Thoracic aorta (tissue), 2 donors: ENCODE data around the gene SMIM44. TPM values are rescaled to one million over a fixed set of nuclear protein-coding genes. Genes with fewer than 3 reads are reported as not detected.

ENCODE experiments used
- ATAC-seq: fragments of 150-250 bp; one replicate; pipeline ENCODE4 v1.8.0; 2017; ENCODE audit warnings: low read depth; ENCODE audit not compliant: insufficient number of reproducible peaks, low FRiP score
- DNase-seq: peaks from one replicate; pipeline ENCODE4 v3.0.0-alpha.2; 2020; ENCODE audit warnings: low spot score
- H3K27ac ChIP-seq, 2 donors: fragments of 200-600 bp; sonication (generic); 1 replicate in 1 of 2; 2 replicates in 1 of 2; pipeline ENCODE4 v1.5.1; 2016; ENCODE audit warnings: mild to moderate bottlenecking in 2 of 2, moderate library complexity in 2 of 2
- H3K27me3 ChIP-seq: fragments of 200-600 bp; sonication (generic); replicated peaks from 2 replicates; pipeline ENCODE4 v1.6.0; 2016; ENCODE audit warnings: mild to moderate bottlenecking; ENCODE audit not compliant: insufficient read depth
- H3K36me3 ChIP-seq: fragments of 200-600 bp; sonication (generic); one replicate; pipeline ENCODE4 v1.5.1; 2016
- H3K4me1 ChIP-seq, 2 donors: fragments of 200-600 bp; sonication (generic); 1 replicate in 1 of 2; 2 replicates in 1 of 2; pipeline versions ENCODE4 v1.5.1 to v1.6.0; 2016; ENCODE audit warnings: low read depth in 2 of 2, mild to moderate bottlenecking in 1 of 2; ENCODE audit not compliant: control insufficient read depth in 1 of 2
- H3K4me3 ChIP-seq: fragments of 200-600 bp; sonication (generic); 2 replicates; pipeline ENCODE4 v1.5.1; 2016; ENCODE audit warnings: mild to moderate bottlenecking
- H3K9me3 ChIP-seq: fragments of 200-600 bp; sonication (generic); 2 replicates; pipeline ENCODE4 v1.5.1; 2016
- CTCF ChIP-seq: fragments of 200-600 bp; sonication (generic); IDR thresholded peaks from one replicate; pipeline ENCODE4 v1.5.1; 2019; ENCODE audit warnings: antibody characterized with exemption
- total RNA-seq, 2 donors: library from RNA; depleted of rRNA; stranded (reverse); fragments of >200 nt; gene quantifications; one replicate each; pipeline versions ENCODE4 v1.1.0 to v1.2.3, GENCODE V29; 2016

SMIM44 gene
- total RNA-seq, 2 donors from 2014 or later: not detected

- DNase-seq: no peak
- H3K27ac ChIP-seq: no peak overlapping the region
- H3K27me3 ChIP-seq: no peaks in the 10 kb centered on the region
- H3K36me3 ChIP-seq: peaks cover 23% of the 10 kb centered on the region
- no peak for ATAC-seq
- H3K4me3 ChIP-seq: no peak overlapping the region
- no peak for TF ChIP-seq CTCF
- H3K9me3 ChIP-seq: no peaks in the 10 kb centered on the region
- H3K4me1 ChIP-seq: no peaks in the 10 kb centered on the region
Observed at GRCh38 chr19:3492919-3493318, 9.7 kb upstream of the SMIM44 start.

DNA sequence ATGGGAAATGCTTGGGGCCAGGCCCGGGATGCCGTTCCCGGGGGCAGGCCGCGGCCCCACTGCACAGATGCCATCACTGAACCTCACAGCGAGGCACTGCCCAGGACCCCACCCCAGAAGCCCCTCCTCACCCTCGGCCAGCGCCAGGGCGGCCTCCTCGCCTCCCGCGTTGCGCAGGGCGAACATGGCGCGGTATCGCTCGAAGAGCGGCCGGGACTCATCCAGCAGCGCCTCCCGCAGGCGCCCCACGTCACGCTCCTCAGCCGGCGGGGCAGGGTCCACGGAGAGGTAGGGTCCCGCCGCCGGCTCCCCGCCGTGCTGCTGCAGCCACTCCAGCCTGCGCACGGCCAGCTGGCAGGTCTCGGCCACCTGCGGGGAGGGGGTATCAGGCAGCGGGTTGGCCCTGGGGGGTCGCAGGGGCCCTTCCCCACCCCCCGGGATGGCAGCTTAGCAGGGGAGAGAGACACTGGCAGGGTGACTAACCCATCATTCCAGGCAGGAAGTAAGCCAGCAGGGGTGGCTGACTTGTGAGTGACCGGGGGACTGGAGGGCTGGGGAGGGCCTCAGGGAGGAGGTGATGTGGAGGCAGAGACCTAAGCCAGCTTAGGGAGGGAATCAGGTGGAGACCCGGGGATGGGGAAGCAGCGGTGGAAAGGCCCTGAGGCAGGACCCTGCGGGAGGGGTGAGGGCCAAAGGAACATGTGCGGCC, 9.0 kb upstream of the SMIM44 start:
- no peaks in the 10 kb centered on the region for H3K9me3 ChIP-seq
- no peak for TF ChIP-seq CTCF
- no peaks in the 10 kb centered on the region for H3K4me1 ChIP-seq
- no peak overlapping the region for H3K4me3 ChIP-seq
- ATAC-seq (no peak), DNase-seq (no peak)
- no peak overlapping the region for H3K27ac ChIP-seq
- H3K36me3 ChIP-seq: peaks cover 23% of the 10 kb centered on the region
- H3K27me3 ChIP-seq: no peaks in the 10 kb centered on the region

DNA sequence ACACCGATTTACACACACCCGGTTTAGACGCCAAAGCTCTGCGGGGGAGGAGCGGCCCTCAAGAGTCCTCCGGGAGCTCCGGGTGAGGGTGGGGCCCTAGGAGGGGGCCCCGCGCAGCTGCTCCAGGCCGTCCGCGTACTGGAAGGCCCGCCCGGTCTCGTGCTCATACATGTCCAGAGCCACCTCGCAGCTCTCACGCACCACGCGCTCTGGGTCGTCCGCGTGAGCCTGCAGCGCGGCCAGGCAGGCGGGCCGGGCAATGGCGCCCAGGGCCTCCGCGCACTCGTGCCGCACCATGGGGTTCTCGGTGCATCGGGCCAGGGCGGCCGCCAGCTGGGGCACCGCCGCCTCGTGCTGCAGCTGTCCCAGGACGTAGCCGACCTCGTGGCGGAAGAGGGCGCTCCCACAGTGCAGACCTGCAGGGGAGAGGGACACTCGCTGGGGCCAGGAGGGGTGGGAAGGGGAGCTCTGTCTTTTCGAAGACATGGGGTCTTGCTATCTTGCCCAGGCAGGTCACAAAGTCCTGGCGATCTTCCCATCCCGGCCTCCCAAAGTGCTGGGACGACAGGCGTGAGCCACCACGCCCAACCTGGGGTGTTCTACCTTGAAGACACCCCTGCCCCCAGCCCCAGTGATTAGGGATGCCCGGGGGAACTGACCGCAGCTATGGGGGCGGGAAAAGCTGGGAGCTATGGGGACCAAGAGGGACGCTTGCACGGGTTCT, 8.3 kb upstream of the SMIM44 start:
- H3K27ac ChIP-seq: no peak overlapping the region
- H3K4me1 ChIP-seq: no peaks in the 10 kb centered on the region
- no peak for DNase-seq
- H3K9me3 ChIP-seq: no peaks in the 10 kb centered on the region
- H3K36me3 ChIP-seq: peaks cover 23% of the 10 kb centered on the region
- no peak overlapping the region for H3K4me3 ChIP-seq
- TF ChIP-seq CTCF: no peak
- no peak for ATAC-seq
- H3K27me3 ChIP-seq: no peaks in the 10 kb centered on the region

DNA sequence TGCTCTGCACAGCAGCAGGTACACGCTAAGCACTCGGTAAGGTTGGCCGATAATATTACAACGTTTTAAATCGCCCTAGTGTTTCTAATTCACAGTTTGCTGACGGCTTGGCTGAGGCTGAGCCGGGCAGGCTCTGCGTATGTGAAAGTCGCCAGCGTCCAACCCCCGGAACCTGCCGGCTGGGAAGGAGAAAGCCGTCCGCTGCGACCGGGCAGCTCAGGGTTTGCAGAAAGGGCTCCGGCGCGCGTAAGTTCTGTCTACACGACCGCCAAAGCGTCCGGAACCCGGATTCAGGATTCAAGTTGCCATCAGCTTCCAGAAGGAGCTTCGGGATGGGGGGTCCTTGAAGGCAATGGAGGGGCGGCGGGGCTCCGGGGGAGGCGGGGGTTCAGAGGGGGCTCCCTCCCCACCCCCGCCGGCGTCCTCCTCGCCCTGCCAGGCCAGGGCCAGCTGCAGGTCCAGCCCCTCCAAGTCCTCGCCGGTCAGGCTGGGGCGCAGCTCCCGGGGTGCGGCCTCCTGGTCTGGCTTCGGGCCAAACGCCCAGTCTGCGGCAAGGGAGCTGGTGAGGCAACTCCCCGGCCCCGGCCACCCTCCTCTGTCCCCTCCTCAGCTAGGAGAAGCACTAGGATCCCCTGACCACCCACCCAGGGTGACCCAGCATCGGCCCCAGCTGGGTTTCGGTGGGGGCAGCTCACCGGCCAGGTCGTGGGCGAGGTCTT, 575 bp downstream of the SMIM44 start:
- Histone ChIP-seq H3K4me3 (no peak overlapping the region), H3K27me3 (no peaks in the 10 kb centered on the region), H3K4me1 (no peaks in the 10 kb centered on the region), H3K9me3 (no peaks in the 10 kb centered on the region), H3K27ac (no peak overlapping the region), H3K36me3 (no peaks in the 10 kb centered on the region)
- no peak for TF ChIP-seq CTCF
- ATAC-seq: no peak
- DNase-seq: no peak
